K562 (cell line): ENCODE results near the gene ISM1. TPM values are rescaled to one million over a fixed set of nuclear protein-coding genes. Genes with fewer than 3 reads are reported as not detected.

Experiments used
- ATAC-seq: fragments of 200-7000 bp; cut with Tn5 transposase; 3 replicates; pipeline ENCODE4 v1.9.1; 2020; ENCODE audit warnings: moderate library complexity
- BruUV-seq: library from RNA; stranded (reverse); fragments of 400-500 nt; replicated peaks from 2 replicates; lab custom pipeline; 2021; lab: Mats Ljungman, UMichigan
- CTCF ChIA-PET: fragments of 300-600 bp; formaldehyde crosslinking; extraction: SDS; loops from one replicate; lab custom pipeline; 2021; ENCODE audit warnings: low intra/inter-chr PET ratio; lab: Yijun Ruan, JAX
- POLR2A ChIA-PET: fragments of 300-600, 350-650 bp; sonication (Branson Sonifier 250); formaldehyde crosslinking; extraction: SDS; loops from one replicate; lab custom pipeline; 2021; ENCODE audit warnings: antibody characterized with exemption, inconsistent platforms; lab: Yijun Ruan, JAX
- DNase-seq, 4 experiments: peaks; one replicate each; pipeline versions ENCODE4 v3.0.0 to v3.0.0-alpha.2; 2011 to 2018; ENCODE audit warnings: low spot score in 3 of 4, mixed read lengths in 3 of 4; ENCODE audit errors: extremely low read depth in 1 of 4
- FAIRE-seq: peaks from 2 replicates; lab custom pipeline; 2011; peaks lifted over from hg19 to GRCh38; lab: Jason Lieb, UNC
- H2AFZ ChIP-seq: 2 replicates; pipeline ENCODE4 v1.6.0; 2011; ENCODE audit warnings: low read depth, low read length, control low read depth, inconsistent platforms
- H3K27ac ChIP-seq: fragments of 200-600 bp; 3 replicates; pipeline ENCODE4 v1.8.0; 2011; ENCODE audit warnings: low read depth, mild to moderate bottlenecking, control low read depth, inconsistent platforms, low read length, moderate library complexity, mixed read lengths; ENCODE audit errors: extremely low read depth
- H3K27me3 ChIP-seq, 2 experiments: fragments of 300-600 bp in 1 of 2; 2 replicates in 1 of 2; 3 replicates in 1 of 2; pipeline versions ENCODE4 v1.6.0 to v1.8.0; 2011; ENCODE audit warnings: inconsistent platforms in 2 of 2, low read length in 2 of 2, mild to moderate bottlenecking in 1 of 2, mixed read lengths in 1 of 2, moderate library complexity in 1 of 2; ENCODE audit not compliant: control insufficient read depth in 2 of 2, insufficient read depth in 2 of 2
- H3K36me3 ChIP-seq: fragments of 300-600 bp; 3 replicates; pipeline ENCODE4 v1.8.0; 2011; ENCODE audit warnings: mild to moderate bottlenecking, low read length, inconsistent platforms; ENCODE audit not compliant: control insufficient read depth, insufficient read depth
- H3K4me1 ChIP-seq, 2 experiments: fragments of 200-600 bp in 1 of 2; replicated peaks in 1 of 2; 2 replicates in 1 of 2; 3 replicates in 1 of 2; pipeline versions ENCODE4 v1.5.1 to v1.8.0; 2011; ENCODE audit warnings: inconsistent platforms in 2 of 2, low read length in 2 of 2, mild to moderate bottlenecking in 1 of 2, mixed read lengths in 1 of 2, moderate library complexity in 1 of 2; ENCODE audit not compliant: control insufficient read depth in 2 of 2, insufficient read depth in 2 of 2
- H3K4me2 ChIP-seq: 2 replicates; pipeline ENCODE4 v1.6.1; 2011; ENCODE audit warnings: low read length, control low read depth, inconsistent platforms, mixed read lengths; ENCODE audit not compliant: insufficient read depth
- H3K4me3 ChIP-seq: fragments of 200-600 bp; sonication (generic), shearing (Covaris generic); 2 replicates; pipeline ENCODE4 v1.5.1; 2016; ENCODE audit warnings: control low read depth, inconsistent platforms
- H3K79me2 ChIP-seq: fragments of 200-600 bp; 3 replicates; pipeline ENCODE4 v1.8.0; 2011; ENCODE audit warnings: low read length, inconsistent platforms; ENCODE audit not compliant: control insufficient read depth, insufficient read depth
- H3K9ac ChIP-seq, 2 experiments: 2 replicates each; pipeline versions ENCODE4 v1.6.0 to v1.6.1; 2011; ENCODE audit warnings: low read depth in 2 of 2, low read length in 2 of 2, control low read depth in 1 of 2, inconsistent platforms in 1 of 2, mild to moderate bottlenecking in 1 of 2, mixed read lengths in 1 of 2; ENCODE audit not compliant: insufficient read depth in 1 of 2
- H3K9me1 ChIP-seq: one replicate; pipeline ENCODE4 v1.6.0; 2011; ENCODE audit warnings: inconsistent platforms, mild to moderate bottlenecking, low read length, moderate library complexity; ENCODE audit not compliant: control insufficient read depth, insufficient read depth
- H3K9me3 ChIP-seq: replicated peaks from 2 replicates; pipeline ENCODE4 v1.5.1; 2011; ENCODE audit warnings: low read depth, low read length, inconsistent platforms; ENCODE audit not compliant: control insufficient read depth, insufficient read depth
- H4K20me1 ChIP-seq: replicated peaks from 2 replicates; pipeline ENCODE4 v1.6.1; 2011; ENCODE audit warnings: low read length, inconsistent platforms, mixed read lengths; ENCODE audit not compliant: control insufficient read depth, insufficient read depth
- AFF4 ChIP-seq: sonication (generic); formaldehyde crosslinking; IDR thresholded peaks from 2 replicates; pipeline ENCODE4 v1.8.0; 2023; ENCODE audit warnings: mild to moderate bottlenecking, missing genetic modification reagents
- FIP1L1 ChIP-seq: fragments of 200-400 bp; formaldehyde crosslinking; IDR thresholded peaks from 2 replicates; pipeline ENCODE4 v1.6.1; 2018; ENCODE audit warnings: mild to moderate bottlenecking, low read depth, low read length; ENCODE audit not compliant: poor library complexity, severe bottlenecking
- FOXP1 ChIP-seq: sonication (generic); formaldehyde crosslinking; IDR thresholded peaks from 2 replicates; pipeline ENCODE4 v1.8.0; 2022; ENCODE audit warnings: mild to moderate bottlenecking, missing genetic modification reagents
- NFIX ChIP-seq: fragments of 250-450 bp; sonication (Bioruptor Pico); IDR thresholded peaks from 2 replicates; pipeline ENCODE4 v1.4.0; 2020; ENCODE audit warnings: low read depth, mild to moderate bottlenecking, moderate library complexity
- RBM22 ChIP-seq: fragments of 200-400 bp; formaldehyde crosslinking; IDR thresholded peaks from 2 replicates; pipeline ENCODE4 v1.6.1; 2018; ENCODE audit warnings: low read length, low read depth; ENCODE audit not compliant: poor library complexity, severe bottlenecking
- SP1 ChIP-seq: sonication (generic); formaldehyde crosslinking; IDR thresholded peaks from 2 replicates; pipeline ENCODE4 v1.8.1; 2022; ENCODE audit warnings: mild to moderate bottlenecking, missing genetic modification reagents
- SRF ChIP-seq, 2 experiments: fragments of 250-450, 450-650 bp in 1 of 2; sonication (Bioruptor Pico) in 1 of 2; sonication (generic) in 1 of 2; formaldehyde crosslinking; IDR thresholded peaks; 2 replicates each; pipeline versions ENCODE4 v1.5.0 to v1.5.1; 2020 to 2022; ENCODE audit warnings: mild to moderate bottlenecking in 1 of 2, missing genetic modification reagents in 1 of 2
- U2AF2 ChIP-seq: fragments of 200-400 bp; formaldehyde crosslinking; optimal IDR thresholded peaks from 2 replicates; pipeline ENCODE3; 2017; ENCODE audit warnings: low read depth, mild to moderate bottlenecking, low read length
- ZBTB43 ChIP-seq: sonication (generic); formaldehyde crosslinking; IDR thresholded peaks from 2 replicates; pipeline ENCODE4 v1.8.0; 2023; ENCODE audit warnings: mild to moderate bottlenecking, missing genetic modification reagents
- ZNF12 ChIP-seq: sonication (generic); formaldehyde crosslinking; IDR thresholded peaks from 2 replicates; pipeline ENCODE4 v1.4.0; 2020; ENCODE audit warnings: mild to moderate bottlenecking, missing genetic modification reagents
- ZNF140 ChIP-seq: fragments of 250-450 bp; sonication (Bioruptor Pico); IDR thresholded peaks from 2 replicates; pipeline ENCODE4 v1.8.0; 2021; ENCODE audit warnings: moderate library complexity, mild to moderate bottlenecking, inconsistent platforms
- WGBS: fragments of 100-300 bp; shearing (Covaris generic); methylation state at CpG from one replicate; pipeline ENCODE4 v1.1.6; 2016; ENCODE audit warnings: low coverage, mixed read lengths; ENCODE audit not compliant: insufficient coverage; ENCODE audit errors: missing lambda C conversion rate; 5-methylcytosine and 5-hydroxymethylcytosine counted together
- in situ Hi-C: fragments of 300-500 bp; cut with MboI; formaldehyde crosslinking; loops from 4 replicates; pipeline ENCODE4 v1.15.0; 2018; ENCODE audit warnings: inconsistent platforms, mixed read lengths
- intact Hi-C: fragments of 100-400 bp; cut with micrococcal nuclease; formaldehyde crosslinking; loops from 2 replicates; pipeline ENCODE4 v1.14.2; 2022
- polyA plus RNA-seq, 8 experiments: library from polyadenylated mRNA; depleted of rRNA in 4 of 8; stranded (reverse) in 5 of 8; unstranded in 3 of 8; fragments of >200 nt; fragmentation: Nextera tagmentation in 2 of 8; fragmentation: Illumina TruSeq in 1 of 8; extraction: Ambion mirVana in 2 of 8; extraction: Trizol in 1 of 8; gene quantifications; 2 replicates each; pipeline versions ENCODE4 v1.2.1 to v1.2.3, GENCODE V29; 2011 to 2014; ENCODE audit warnings: inconsistent platforms in 1 of 8, missing spikeins in 1 of 8
- total RNA-seq, 7 experiments: library from RNA; depleted of rRNA in 6 of 7; stranded (reverse); fragments of >200 nt in 6 of 7; fragmentation: Illumina TruSeq in 2 of 7; extraction: Trizol in 2 of 7; gene quantifications; 2 replicates each; pipeline versions ENCODE4 v1.2.1 to v1.2.3, GENCODE V29; 2011 to 2021; ENCODE audit warnings: low replicate concordance in 1 of 7
- TF ChIP-seq, protein P1 (sequence below): fragments of 250-450 bp; sonication (Bioruptor Pico); IDR thresholded peaks from 2 replicates; pipeline ENCODE4 v1.4.0; 2020

Gene ISM1
- total and polyA plus RNA-seq, 9 of the 15 experiments (the other 6 are each of a cell fraction or from before 2014, with no cell fraction given) = not detected

DNA sequence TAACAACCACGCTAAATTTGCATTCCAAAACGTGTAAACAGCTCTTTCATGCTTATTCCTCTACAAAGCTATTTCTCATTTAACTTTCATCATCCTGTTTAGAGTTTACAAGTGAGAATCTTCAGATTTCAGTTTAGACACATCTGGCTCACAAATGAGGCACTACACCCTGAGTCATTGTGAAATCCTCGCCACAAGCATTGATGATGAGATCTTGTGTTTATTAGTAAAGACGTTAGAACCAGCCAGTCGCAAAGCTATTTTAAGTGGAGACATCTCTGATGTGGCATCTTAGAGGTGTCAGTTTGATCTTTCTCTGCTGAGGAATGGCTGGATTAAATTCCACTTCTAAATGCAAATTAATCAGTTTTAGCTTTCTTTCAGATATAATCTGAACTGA, 8.3 kb upstream of the ISM1 start:
- Histone ChIP-seq H3K4me3 (no peak overlapping the region), H3K9ac (no peak overlapping the region), H3K27me3 (no peaks in the 10 kb centered on the region), H4K20me1 (no peaks in the 10 kb centered on the region), H3K79me2 (no peaks in the 10 kb centered on the region), H3K36me3 (no peaks in the 10 kb centered on the region), H3K27ac (no peak overlapping the region), H2AFZ (no peak overlapping the region), H3K4me2 (no peak overlapping the region), H3K9me1 (no peaks in the 10 kb centered on the region), H3K9me3 (no peaks in the 10 kb centered on the region), H3K4me1 (no peaks in the 10 kb centered on the region)
- no peak for DNase-seq
- ChIA-PET POLR2A (no interaction called here), CTCF (interaction anchor here (0.6 kb wide), 1 partner anchor 24 kb away, joined by 3 read pairs; no protein-coding TSS in a partner anchor)
- no peak for FAIRE-seq
- in situ Hi-C loops = no loop called here
- ATAC-seq = no peak
- BruUV-seq = no TSS peak
- WGBS = 0% methylated on average over 5 of the region's 5 CpGs
- intact Hi-C loops = no loop called here
- TF ChIP-seq ZNF12 (no peak), FOXP1 (CRISPR knock-in tag) (no peak), U2AF2 (no peak), ZNF140 (CRISPR knock-in tag) (no peak), ZBTB43 (CRISPR knock-in tag) (no peak), SP1 (CRISPR knock-in tag) (no peak), SRF (CRISPR knock-in tag; IDR thresholded peaks at IDR 0.05) (no peak), NFIX (no peak), AFF4 (CRISPR knock-in tag) (no peak), RBM22 (no peak), FIP1L1 (no peak)
- TF ChIP-seq, protein P1, sequence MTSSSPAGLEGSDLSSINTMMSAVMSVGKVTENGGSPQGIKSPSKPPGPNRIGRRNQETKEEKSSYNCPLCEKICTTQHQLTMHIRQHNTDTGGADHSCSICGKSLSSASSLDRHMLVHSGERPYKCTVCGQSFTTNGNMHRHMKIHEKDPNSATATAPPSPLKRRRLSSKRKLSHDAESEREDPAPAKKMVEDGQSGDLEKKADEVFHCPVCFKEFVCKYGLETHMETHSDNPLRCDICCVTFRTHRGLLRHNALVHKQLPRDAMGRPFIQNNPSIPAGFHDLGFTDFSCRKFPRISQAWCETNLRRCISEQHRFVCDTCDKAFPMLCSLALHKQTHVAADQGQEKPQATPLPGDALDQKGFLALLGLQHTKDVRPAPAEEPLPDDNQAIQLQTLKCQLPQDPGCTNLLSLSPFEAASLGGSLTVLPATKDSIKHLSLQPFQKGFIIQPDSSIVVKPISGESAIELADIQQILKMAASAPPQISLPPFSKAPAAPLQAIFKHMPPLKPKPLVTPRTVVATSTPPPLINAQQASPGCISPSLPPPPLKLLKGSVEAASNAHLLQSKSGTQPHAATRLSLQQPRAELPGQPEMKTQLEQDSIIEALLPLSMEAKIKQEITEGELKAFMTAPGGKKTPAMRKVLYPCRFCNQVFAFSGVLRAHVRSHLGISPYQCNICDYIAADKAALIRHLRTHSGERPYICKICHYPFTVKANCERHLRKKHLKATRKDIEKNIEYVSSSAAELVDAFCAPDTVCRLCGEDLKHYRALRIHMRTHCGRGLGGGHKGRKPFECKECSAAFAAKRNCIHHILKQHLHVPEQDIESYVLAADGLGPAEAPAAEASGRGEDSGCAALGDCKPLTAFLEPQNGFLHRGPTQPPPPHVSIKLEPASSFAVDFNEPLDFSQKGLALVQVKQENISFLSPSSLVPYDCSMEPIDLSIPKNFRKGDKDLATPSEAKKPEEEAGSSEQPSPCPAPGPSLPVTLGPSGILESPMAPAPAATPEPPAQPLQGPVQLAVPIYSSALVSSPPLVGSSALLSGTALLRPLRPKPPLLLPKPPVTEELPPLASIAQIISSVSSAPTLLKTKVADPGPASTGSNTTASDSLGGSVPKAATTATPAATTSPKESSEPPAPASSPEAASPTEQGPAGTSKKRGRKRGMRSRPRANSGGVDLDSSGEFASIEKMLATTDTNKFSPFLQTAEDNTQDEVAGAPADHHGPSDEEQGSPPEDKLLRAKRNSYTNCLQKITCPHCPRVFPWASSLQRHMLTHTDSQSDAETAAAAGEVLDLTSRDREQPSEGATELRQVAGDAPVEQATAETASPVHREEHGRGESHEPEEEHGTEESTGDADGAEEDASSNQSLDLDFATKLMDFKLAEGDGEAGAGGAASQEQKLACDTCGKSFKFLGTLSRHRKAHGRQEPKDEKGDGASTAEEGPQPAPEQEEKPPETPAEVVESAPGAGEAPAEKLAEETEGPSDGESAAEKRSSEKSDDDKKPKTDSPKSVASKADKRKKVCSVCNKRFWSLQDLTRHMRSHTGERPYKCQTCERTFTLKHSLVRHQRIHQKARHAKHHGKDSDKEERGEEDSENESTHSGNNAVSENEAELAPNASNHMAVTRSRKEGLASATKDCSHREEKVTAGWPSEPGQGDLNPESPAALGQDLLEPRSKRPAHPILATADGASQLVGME = no peak
